Bronchial smooth muscle cell (primary cell): Measurements from ENCODE around the gene SUV39H1. TPM values are rescaled to one million over a fixed set of nuclear protein-coding genes. Genes with fewer than 3 reads are reported as not detected.

ENCODE experiments used
- total RNA-seq: library from RNA; depleted of rRNA; stranded (reverse); fragments of >200 nt; gene quantifications from 2 replicates; pipeline ENCODE4 v1.2.1, GENCODE V29; 2014

The SUV39H1 gene, protein sequence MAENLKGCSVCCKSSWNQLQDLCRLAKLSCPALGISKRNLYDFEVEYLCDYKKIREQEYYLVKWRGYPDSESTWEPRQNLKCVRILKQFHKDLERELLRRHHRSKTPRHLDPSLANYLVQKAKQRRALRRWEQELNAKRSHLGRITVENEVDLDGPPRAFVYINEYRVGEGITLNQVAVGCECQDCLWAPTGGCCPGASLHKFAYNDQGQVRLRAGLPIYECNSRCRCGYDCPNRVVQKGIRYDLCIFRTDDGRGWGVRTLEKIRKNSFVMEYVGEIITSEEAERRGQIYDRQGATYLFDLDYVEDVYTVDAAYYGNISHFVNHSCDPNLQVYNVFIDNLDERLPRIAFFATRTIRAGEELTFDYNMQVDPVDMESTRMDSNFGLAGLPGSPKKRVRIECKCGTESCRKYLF
- 0.86 and 1.7 TPM in 2 replicates for total RNA-seq

DNA sequence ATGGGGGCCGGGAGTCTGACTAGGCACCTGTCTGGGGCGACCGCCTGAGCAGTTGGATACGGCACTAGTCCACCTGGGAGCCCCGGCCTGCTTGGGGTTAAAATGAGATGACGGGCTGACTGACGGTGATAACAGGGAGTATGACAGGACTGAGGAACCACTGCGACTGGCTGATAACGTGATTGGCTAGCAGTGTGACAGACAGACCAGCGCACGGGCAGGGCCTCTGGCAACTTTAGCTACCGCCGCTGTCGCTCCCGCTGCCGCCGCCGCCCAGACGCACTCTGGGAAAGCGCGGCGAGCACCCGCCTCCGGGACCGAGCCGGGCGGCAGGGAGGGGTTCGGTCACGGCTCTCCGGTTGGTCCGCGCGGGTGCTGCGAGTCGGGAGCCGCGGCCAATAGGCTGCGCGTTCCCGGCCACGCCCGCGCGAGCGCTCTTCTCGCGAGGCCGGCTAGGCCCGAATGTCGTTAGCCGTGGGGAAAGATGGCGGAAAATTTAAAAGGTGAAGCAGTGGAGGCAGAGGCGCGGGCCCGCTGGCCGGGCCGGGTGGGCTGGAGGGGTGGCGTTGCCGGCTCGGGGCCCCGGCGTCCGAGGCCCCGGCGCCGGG is at the start of gene SUV39H1:
TSS of gene SUV39H1 (plus strand) at position 434 of the 608 bp plus-strand sequence. CDS start at position 485, 51 bp downstream.

GRCh38 chrX:48683411-48683982 is 13.0 kb upstream of the SUV39H1 start, which contains the start of gene WAS:
TSS of gene WAS (plus strand) at chrX:48683799. CDS start at chrX:48683854, 55 bp downstream.

Other genes starting within 250 kb of the SUV39H1 start
- 40.0 and 44.6 TPM in 2 replicates for gene SLC38A5, start 226.5 kb upstream of the SUV39H1 start, total RNA-seq
- 24.0 and 27.0 TPM in 2 replicates for gene FTSJ1, start 220.5 kb upstream of the SUV39H1 start, total RNA-seq
- 7.3 and 10.1 TPM in 2 replicates for gene PORCN, start 187.7 kb upstream of the SUV39H1 start, total RNA-seq
- gene EBP, start 174.9 kb upstream of the SUV39H1 start, total RNA-seq = 26.8 and 52.2 TPM in 2 replicates
- 4.4 and 5.7 TPM in 2 replicates for gene TBC1D25, start 157.0 kb upstream of the SUV39H1 start, total RNA-seq
- gene RBM3, start 122.2 kb upstream of the SUV39H1 start, total RNA-seq = 63.7 and 238 TPM in 2 replicates
- 139 and 289 TPM in 2 replicates for gene WDR13, start 99.2 kb upstream of the SUV39H1 start, total RNA-seq
- gene WAS, start 12.9 kb upstream of the SUV39H1 start, total RNA-seq = 0.26 and 0.32 TPM in 2 replicates
- gene GLOD5, start 65.0 kb downstream of the SUV39H1 start, total RNA-seq = not detected in 2 replicates
- not detected in 2 replicates for gene GATA1, start 89.9 kb downstream of the SUV39H1 start, total RNA-seq
- 17.7 and 26.3 TPM in 2 replicates for gene HDAC6, start 105.3 kb downstream of the SUV39H1 start, total RNA-seq
- gene ERAS, start 129.8 kb downstream of the SUV39H1 start, total RNA-seq = not detected in 2 replicates
- 0.09 and 0.16 TPM in 2 replicates for gene PCSK1N, start 138.9 kb downstream of the SUV39H1 start, total RNA-seq
- gene TIMM17B, start 201.0 kb downstream of the SUV39H1 start, total RNA-seq = 14.4 and 17.3 TPM in 2 replicates
- gene PQBP1, start 201.2 kb downstream of the SUV39H1 start, total RNA-seq = 94.7 and 116 TPM in 2 replicates
- gene SLC35A2, start 214.9 kb downstream of the SUV39H1 start, total RNA-seq = 5.5 and 7.4 TPM in 2 replicates
- gene PIM2, start 222.3 kb downstream of the SUV39H1 start, total RNA-seq = 0.77 and 1.9 TPM in 2 replicates